Measurements from ENCODE around the gene OPRD1. TPM values are rescaled to one million over a fixed set of nuclear protein-coding genes. Genes with fewer than 3 reads are reported as not detected.

Gene OPRD1
- total RNA-seq, result under 0.01 TPM in 1 of 2 replicates, not detected in the other

DNA sequence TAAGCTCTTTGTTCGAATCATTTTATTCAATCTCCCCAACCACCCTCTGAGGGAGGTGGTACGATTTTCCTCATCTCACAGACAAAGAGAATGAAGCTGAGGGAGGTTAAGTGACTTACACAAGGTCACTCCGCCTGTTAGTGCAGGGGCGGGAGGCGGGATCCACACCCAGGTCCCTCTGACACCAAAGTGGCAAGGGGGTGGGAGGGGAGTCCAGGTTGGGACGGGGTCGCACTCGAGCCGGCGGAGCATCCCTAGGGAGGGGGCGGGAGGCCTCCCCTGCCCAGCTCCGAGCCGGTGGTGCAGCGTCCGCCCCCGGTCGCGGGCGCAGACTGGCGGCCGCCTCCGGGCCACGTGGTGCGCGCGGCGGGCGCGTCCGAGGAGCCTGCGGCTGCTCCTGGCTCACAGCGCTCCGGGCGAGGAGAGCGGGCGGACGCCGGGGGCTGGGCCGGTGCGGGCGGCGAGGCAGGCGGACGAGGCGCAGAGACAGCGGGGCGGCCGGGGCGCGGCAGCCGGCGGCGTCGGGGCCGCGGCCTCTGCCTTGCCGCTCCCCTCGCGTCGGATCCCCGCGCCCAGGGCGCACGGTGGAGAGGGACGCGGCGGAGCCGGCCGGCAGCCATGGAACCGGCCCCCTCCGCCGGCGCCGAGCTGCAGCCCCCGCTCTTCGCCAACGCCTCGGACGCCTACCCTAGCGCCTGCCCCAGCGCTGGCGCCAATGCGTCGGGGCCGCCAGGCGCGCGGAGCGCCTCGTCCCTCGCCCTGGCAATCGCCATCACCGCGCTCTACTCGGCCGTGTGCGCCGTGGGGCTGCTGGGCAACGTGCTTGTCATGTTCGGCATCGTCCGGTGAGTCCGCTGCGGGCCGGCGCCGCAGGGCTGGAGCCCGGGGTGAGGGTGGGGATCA, at the start of gene OPRD1:
Gene OPRD1, plus strand, starts transcription at position 405 of the 903 bp plus-strand sequence. Its CDS starts 214 bp downstream, at position 619.

DNA sequence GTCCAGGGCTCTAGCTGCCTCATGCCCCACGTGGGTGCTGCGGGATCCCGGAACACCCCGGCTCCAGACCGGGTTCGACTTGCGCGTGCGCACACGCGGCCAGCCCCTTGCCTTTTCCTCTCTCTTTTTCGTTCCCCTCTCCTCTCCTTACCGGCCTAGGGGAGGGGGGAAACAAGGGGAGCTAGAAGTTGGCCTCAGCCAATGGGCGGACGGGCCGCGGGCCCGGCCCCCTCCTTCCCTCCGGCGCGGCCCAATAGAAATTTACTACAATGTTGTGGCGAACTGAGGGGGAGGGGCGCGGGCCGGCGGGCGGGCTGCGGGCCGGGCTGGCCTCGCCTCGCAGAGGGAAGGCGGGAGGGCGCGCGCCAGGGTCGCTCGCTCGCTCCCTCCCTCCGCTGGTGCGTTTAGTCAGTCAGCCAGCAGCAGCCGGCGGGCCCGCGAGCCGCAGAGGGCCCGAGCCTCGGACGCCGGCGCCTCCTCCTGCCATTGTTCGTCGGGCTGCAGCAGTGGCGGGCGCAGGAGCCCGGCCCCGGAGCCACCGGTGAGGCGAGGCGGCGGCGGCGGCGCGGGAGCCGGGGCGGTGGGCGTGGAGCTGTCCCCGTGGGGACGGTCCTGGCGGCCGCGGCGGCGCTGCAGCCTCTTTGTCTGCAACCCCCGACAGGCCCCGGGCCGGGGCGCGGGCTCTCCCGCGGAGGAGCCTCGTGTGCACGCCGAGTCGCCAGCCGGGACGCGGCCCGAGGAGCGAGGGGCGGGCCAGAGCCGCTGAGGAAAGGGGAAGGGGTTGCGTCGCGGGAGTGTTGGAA, 102.5 kb downstream of the OPRD1 start, which contains the start of gene EPB41:
Gene EPB41, plus strand, starts transcription at position 342 of the 803 bp plus-strand sequence. CDS start 72,869 bp downstream, outside the sequence.

Other genes starting within 250 kb of the OPRD1 start
- 5.8 and 8.0 TPM in 2 replicates for gene RAB42, start 219.9 kb upstream of the OPRD1 start, total RNA-seq
- 25.0 and 29.7 TPM in 2 replicates for gene TAF12, start 169.1 kb upstream of the OPRD1 start, total RNA-seq
- under 0.01 TPM in 1 of 2 replicates, not detected in the other for gene RNU11, start 163.6 kb upstream of the OPRD1 start, total RNA-seq
- gene GMEB1, start 143.4 kb upstream of the OPRD1 start, total RNA-seq, result 6.5 and 8.0 TPM in 2 replicates
- 71.0 and 80.8 TPM in 2 replicates for gene YTHDF2, start 75.2 kb upstream of the OPRD1 start, total RNA-seq
- gene EPB41, start 102.4 kb downstream of the OPRD1 start, total RNA-seq, result 29.6 and 32.5 TPM in 2 replicates

Measured in dermis lymphatic vessel endothelial cell (primary cell).